IMR-90 (cell line): ENCODE results near the gene DHCR7. TPM values are rescaled to one million over a fixed set of nuclear protein-coding genes. Genes with fewer than 3 reads are reported as not detected.

Experiments used
- ATAC-seq: fragments of 200-7000 bp; cut with Tn5 transposase; 2 replicates; pipeline ENCODE4 v1.9.1; 2020; ENCODE audit warnings: low read depth, mild to moderate bottlenecking, moderate library complexity
- BruUV-seq: library from RNA; stranded (reverse); fragments of 400-500 nt; replicated peaks from 2 replicates; lab custom pipeline; 2021; lab: Mats Ljungman, UMichigan
- CTCF ChIA-PET: fragments of 300-600 bp; formaldehyde crosslinking; extraction: SDS; loops from one replicate; lab custom pipeline; 2021; ENCODE audit warnings: antibody characterized with exemption; lab: Yijun Ruan, JAX
- POLR2A ChIA-PET: fragments of 300-600 bp; sonication (Branson Sonifier 250); formaldehyde crosslinking; loops from one replicate; lab custom pipeline; 2022; ENCODE audit warnings: antibody characterized with exemption; ENCODE audit not compliant: unreplicated experiment; lab: Charles Lee
- DNase-seq: peaks from one replicate; pipeline ENCODE4 v3.0.0; 2013
- H2AFZ ChIP-seq: replicated peaks from 2 replicates; pipeline ENCODE3; 2013; ENCODE audit warnings: low read length, mild to moderate bottlenecking; ENCODE audit not compliant: poor library complexity
- H2AK5ac ChIP-seq: 2 replicates; pipeline ENCODE4 v1.6.1; 2013; ENCODE audit warnings: low read depth, low read length, inconsistent platforms
- H2AK9ac ChIP-seq: replicated peaks from 2 replicates; pipeline ENCODE3; 2013; ENCODE audit warnings: mild to moderate bottlenecking, low read depth, low read length, moderate library complexity; ENCODE audit not compliant: poor library complexity
- H2BK120ac ChIP-seq: 2 replicates; pipeline ENCODE4 v1.6.1; 2013; ENCODE audit warnings: low read depth, low read length, inconsistent platforms
- H2BK15ac ChIP-seq: 3 replicates; pipeline ENCODE4 v1.6.1; 2013; ENCODE audit warnings: low read depth, low read length, inconsistent platforms
- H2BK20ac ChIP-seq: 2 replicates; pipeline ENCODE4 v1.6.1; 2013; ENCODE audit warnings: low read depth, mild to moderate bottlenecking, inconsistent platforms, low read length, moderate library complexity
- H2BK5ac ChIP-seq: 2 replicates; pipeline ENCODE4 v1.6.1; 2013; ENCODE audit warnings: mild to moderate bottlenecking, low read depth, low read length, inconsistent platforms; ENCODE audit not compliant: poor library complexity, severe bottlenecking
- H3K14ac ChIP-seq: replicated peaks from 2 replicates; pipeline ENCODE4 v1.6.1; 2013; ENCODE audit warnings: low read depth, low read length, inconsistent platforms
- H3K18ac ChIP-seq: 2 replicates; pipeline ENCODE4 v1.6.1; 2013; ENCODE audit warnings: low read depth, low read length, control low read depth
- H3K23ac ChIP-seq: 2 replicates; pipeline ENCODE4 v1.6.1; 2013; ENCODE audit warnings: low read depth, low read length, inconsistent platforms
- H3K27ac ChIP-seq: 2 replicates; pipeline ENCODE4 v1.5.1; 2013; ENCODE audit warnings: mild to moderate bottlenecking, control low read depth, low read length; ENCODE audit not compliant: insufficient read depth
- H3K27me3 ChIP-seq: 2 replicates; pipeline ENCODE4 v1.6.1; 2013; ENCODE audit warnings: low read length; ENCODE audit not compliant: control insufficient read depth, insufficient read depth
- H3K36me3 ChIP-seq: 2 replicates; pipeline ENCODE4 v1.6.1; 2013; ENCODE audit warnings: low read length, mixed read lengths; ENCODE audit not compliant: control insufficient read depth, insufficient read depth
- H3K4ac ChIP-seq: 2 replicates; pipeline ENCODE4 v1.6.1; 2013; ENCODE audit warnings: low read depth, low read length, inconsistent platforms
- H3K4me1 ChIP-seq: 2 replicates; pipeline ENCODE4 v1.6.1; 2013; ENCODE audit warnings: low read length, mixed read lengths; ENCODE audit not compliant: control insufficient read depth, insufficient read depth
- H3K4me2 ChIP-seq: 2 replicates; pipeline ENCODE4 v1.6.1; 2013; ENCODE audit warnings: low read depth, mild to moderate bottlenecking, control low read depth, low read length, moderate library complexity
- H3K4me3 ChIP-seq: 2 replicates; pipeline ENCODE4 v1.5.1; 2013; ENCODE audit warnings: low read depth, mild to moderate bottlenecking, control low read depth, low read length, moderate library complexity; ENCODE audit not compliant: insufficient read depth
- H3K56ac ChIP-seq: 2 replicates; pipeline ENCODE4 v1.6.1; 2013; ENCODE audit warnings: low read length, inconsistent platforms; ENCODE audit not compliant: insufficient read depth; ENCODE audit errors: extremely low read depth
- H3K79me1 ChIP-seq, 2 experiments: 2 replicates each; pipeline ENCODE4 v1.6.1; 2013; ENCODE audit warnings: low read length in 2 of 2, inconsistent platforms in 1 of 2, low read depth in 1 of 2
- H3K9ac ChIP-seq: 2 replicates; pipeline ENCODE4 v1.6.1; 2013; ENCODE audit warnings: low read depth, low read length, control low read depth
- H3K9me1 ChIP-seq: 2 replicates; pipeline ENCODE4 v1.6.1; 2013; ENCODE audit warnings: low read length, inconsistent platforms; ENCODE audit not compliant: insufficient read depth
- H3K9me3 ChIP-seq: 2 replicates; pipeline ENCODE4 v1.6.1; 2013; ENCODE audit warnings: low read length; ENCODE audit not compliant: control insufficient read depth, insufficient read depth
- H4K20me1 ChIP-seq: 2 replicates; pipeline ENCODE4 v1.6.1; 2013; ENCODE audit warnings: low read length, inconsistent platforms; ENCODE audit not compliant: insufficient read depth
- H4K5ac ChIP-seq: 2 replicates; pipeline ENCODE4 v1.6.1; 2013; ENCODE audit warnings: mild to moderate bottlenecking, low read depth, low read length, control low read depth
- H4K8ac ChIP-seq, 2 experiments: 2 replicates each; pipeline ENCODE4 v1.6.1; 2013; ENCODE audit warnings: low read depth in 2 of 2, low read length in 2 of 2, control low read depth in 1 of 2, inconsistent platforms in 1 of 2
- H4K91ac ChIP-seq: 2 replicates; pipeline ENCODE4 v1.6.1; 2013; ENCODE audit warnings: low read depth, low read length, inconsistent platforms; ENCODE audit not compliant: insufficient read depth
- BHLHE40 ChIP-seq: fragments of 150-350 bp; IDR thresholded peaks from 2 replicates; pipeline ENCODE4 v1.6.1; 2016; ENCODE audit warnings: mild to moderate bottlenecking, low read depth, low read length
- CEBPB ChIP-seq: IDR thresholded peaks from 2 replicates; pipeline ENCODE4 v1.6.1; 2012; ENCODE audit warnings: low read depth, low read length, improper control_type of control experiment
- CHD1 ChIP-seq: IDR thresholded peaks from 2 replicates; pipeline ENCODE4 v1.6.1; 2012; ENCODE audit warnings: low read depth, low read length, improper control_type of control experiment
- CTCF ChIP-seq: conservative IDR thresholded peaks from 2 replicates; pipeline ENCODE4 v1.5.1; 2012; ENCODE audit warnings: mild to moderate bottlenecking, low read depth, low read length, improper control_type of control experiment
- ELK1 ChIP-seq: fragments of 150-350 bp; IDR thresholded peaks from 2 replicates; pipeline ENCODE4 v1.6.1; 2016; ENCODE audit warnings: low read depth, mild to moderate bottlenecking, low read length, moderate library complexity, borderline replicate concordance
- FOS ChIP-seq: fragments of 150-350 bp; IDR thresholded peaks from 2 replicates; pipeline ENCODE4 v1.6.1; 2016; ENCODE audit warnings: low read depth, low read length
- MAFK ChIP-seq: IDR thresholded peaks from 2 replicates; pipeline ENCODE4 v1.6.1; 2012; ENCODE audit warnings: low read depth, low read length, improper control_type of control experiment
- MAZ ChIP-seq: IDR thresholded peaks from 2 replicates; pipeline ENCODE4 v1.6.1; 2012; ENCODE audit warnings: low read depth, mild to moderate bottlenecking, low read length, improper control_type of control experiment, moderate library complexity, borderline replicate concordance
- MXI1 ChIP-seq: IDR thresholded peaks from 2 replicates; pipeline ENCODE4 v1.6.1; 2012; ENCODE audit warnings: low read depth, mild to moderate bottlenecking, low read length, moderate library complexity, borderline replicate concordance
- NFE2L2 ChIP-seq: fragments of 150-350 bp; IDR thresholded peaks from 2 replicates; pipeline ENCODE4 v1.6.1; 2016; ENCODE audit warnings: low read depth, mild to moderate bottlenecking, low read length
- POLR2A ChIP-seq: IDR thresholded peaks from 2 replicates; pipeline ENCODE4 v1.6.1; 2012; ENCODE audit warnings: mild to moderate bottlenecking, low read depth, low read length
- RCOR1 ChIP-seq: IDR thresholded peaks from 2 replicates; pipeline ENCODE4 v1.6.1; 2012; ENCODE audit warnings: mild to moderate bottlenecking, low read length, improper control_type of control experiment; ENCODE audit not compliant: insufficient replicate concordance
- RFX5 ChIP-seq: IDR thresholded peaks from 2 replicates; pipeline ENCODE4 v1.8.0; 2012; ENCODE audit warnings: low read depth, mild to moderate bottlenecking, low read length, moderate library complexity
- USF2 ChIP-seq: fragments of 150-350 bp; IDR thresholded peaks from 2 replicates; pipeline ENCODE4 v1.6.1; 2017; ENCODE audit warnings: mild to moderate bottlenecking, antibody characterized with exemption, low read length, low read depth
- WGBS, 2 experiments: methylation state at CpG; one replicate each; pipeline versions ENCODE4 v1.1.5 to v1.1.7; 2013; ENCODE audit warnings: missing lambda C conversion rate in 2 of 2; ENCODE audit not compliant: insufficient read length in 1 of 2; ENCODE audit errors: extremely low coverage in 2 of 2; 5-methylcytosine and 5-hydroxymethylcytosine counted together
- dilution Hi-C: fragments of 300-500 bp; cut with HindIII; formaldehyde crosslinking; loops from one replicate; pipeline ENCODE4 v1.14.3; 2018; ENCODE audit warnings: low sequenced_read_pairs; ENCODE audit not compliant: unreplicated experiment
- in situ Hi-C: fragments of 300-500 bp; cut with MboI; formaldehyde crosslinking; loops from 3 replicates; pipeline ENCODE4 v1.14.3; 2019; ENCODE audit warnings: low sequenced_read_pairs, inconsistent platforms, mixed read lengths
- intact Hi-C: fragments of 100-400 bp; cut with micrococcal nuclease; formaldehyde crosslinking; loops from 2 replicates; pipeline ENCODE4 v1.10.0; 2022
- polyA plus RNA-seq, 3 experiments: library from polyadenylated mRNA; depleted of rRNA; stranded (reverse); fragments of >200 nt; gene quantifications; 2 replicates each; pipeline ENCODE4 v1.2.3, GENCODE V29; 2012; ENCODE audit warnings: low replicate concordance in 1 of 3
- total RNA-seq: library from RNA; depleted of rRNA; stranded (reverse); fragments of >200 nt; gene quantifications from 2 replicates; pipeline ENCODE4 v1.2.3, GENCODE V29; 2012

DHCR7 gene
- total and polyA plus RNA-seq, 2 of the 4 experiments (the other 2 are of a cell fraction) = 22.0 to 43.3 TPM

GRCh38 chr11:71490731-71491390 lies 42.7 kb upstream of the DHCR7 start:
- H3K4ac ChIP-seq = no peak overlapping the region
- in situ Hi-C loops = no loop called here
- H4K91ac ChIP-seq = no peak overlapping the region
- H3K4me1 ChIP-seq = peaks cover 11% of the 10 kb centered on the region; the same call in 1 of the 2 replicates
- no peak overlapping the region for H3K9ac ChIP-seq
- no peaks in the 10 kb centered on the region for H3K27me3 ChIP-seq
- no peak overlapping the region for H3K23ac ChIP-seq
- H3K18ac ChIP-seq = no peak overlapping the region
- no peak overlapping the region for H3K56ac ChIP-seq
- no peak overlapping the region for H2BK120ac ChIP-seq
- H2AK5ac ChIP-seq = no peak overlapping the region
- no peak overlapping the region for H4K8ac ChIP-seq
- intact Hi-C loops = no loop called here
- H3K9me3 ChIP-seq = no peaks in the 10 kb centered on the region
- H3K4me2 ChIP-seq = no peak overlapping the region
- H2BK15ac ChIP-seq = no peak overlapping the region
- H3K4me3 ChIP-seq = no peak overlapping the region
- H3K79me1 ChIP-seq = peaks cover 4 to 5% of the 10 kb centered on the region in 2 experiments; a peak in 2 of 4 replicates
- no peak overlapping the region for H3K14ac ChIP-seq
- ATAC-seq (no peak), DNase-seq (no peak)
- H2BK20ac ChIP-seq = no peak overlapping the region
- H2AFZ ChIP-seq = no peak overlapping the region
- ChIA-PET POLR2A (no interaction called here), CTCF (no interaction called here)
- H2AK9ac ChIP-seq = no peak overlapping the region
- H3K9me1 ChIP-seq = peaks cover 27% of the 10 kb centered on the region
- 100% methylated on average over 11 of the region's 28 CpGs; no CpG with 5 or more reads in 1 of the 2 experiments for WGBS, 2 experiments
- dilution Hi-C loops = no loop called here
- H2BK5ac ChIP-seq = no peak overlapping the region
- peaks cover 40% of the 10 kb centered on the region for H3K36me3 ChIP-seq
- no peak overlapping the region for H4K5ac ChIP-seq
- TF ChIP-seq CHD1 (no peak), NFE2L2 (no peak), USF2 (no peak), RCOR1 (no peak), CTCF (no peak), ELK1 (no peak), FOS (no peak), MAFK (no peak), BHLHE40 (no peak), MXI1 (no peak), RFX5 (no peak), CEBPB (no peak), MAZ (no peak), POLR2A (no peak)
- no TSS peak for BruUV-seq
- H3K27ac ChIP-seq = no peak overlapping the region
- no peaks in the 10 kb centered on the region for H4K20me1 ChIP-seq
